WTC11 (cell line): Measurements from ENCODE around the gene TOE1. TPM values are rescaled to one million over a fixed set of nuclear protein-coding genes. Genes with fewer than 3 reads are reported as not detected.

ENCODE experiments used
- ATAC-seq: fragments of 200-7000 bp; cut with Tn5 transposase; 2 replicates; pipeline ENCODE4 v1.10.0; 2021; ENCODE audit warnings: mild to moderate bottlenecking, moderate library complexity
- CTCF ChIA-PET: fragments of 300-600 bp; sonication (Branson Sonifier 250); formaldehyde crosslinking; loops from one replicate; lab custom pipeline; 2021; ENCODE audit warnings: antibody characterized with exemption; lab: Charles Lee
- POLR2A ChIA-PET: fragments of 350-600 bp; sonication (Branson Sonifier 250); formaldehyde crosslinking; loops from one replicate; lab custom pipeline; 2021; ENCODE audit warnings: antibody characterized with exemption; lab: Charles Lee
- DNase-seq: peaks from one replicate; pipeline ENCODE4 v3.0.0; 2021; ENCODE audit warnings: low spot score
- H3K27ac Mint-ChIP-seq: 2 replicates; pipeline ENCODE4 v1.8.0; 2021; ENCODE audit warnings: mixed read lengths
- H3K27me3 Mint-ChIP-seq: 2 replicates; pipeline ENCODE4 v1.8.0; 2021; ENCODE audit warnings: low read depth, mild to moderate bottlenecking, moderate library complexity, mixed read lengths
- H3K36me3 Mint-ChIP-seq: 2 replicates; pipeline ENCODE4 v1.8.0; 2021; ENCODE audit warnings: mixed read lengths
- H3K4me1 Mint-ChIP-seq: 2 replicates; pipeline ENCODE4 v1.8.0; 2022; ENCODE audit warnings: mixed read lengths
- H3K4me3 Mint-ChIP-seq: 2 replicates; pipeline ENCODE4 v1.8.0; 2021; ENCODE audit warnings: mild to moderate bottlenecking, moderate library complexity, mixed read lengths
- H3K9me3 Mint-ChIP-seq: 2 replicates; pipeline ENCODE4 v1.8.0; 2021; ENCODE audit warnings: mixed read lengths
- CBFB ChIP-seq: sonication (generic); formaldehyde crosslinking; IDR thresholded peaks from 2 replicates; pipeline ENCODE4 v1.8.1; 2022; ENCODE audit warnings: mild to moderate bottlenecking, low read depth, missing genetic modification reagents
- ELF4 ChIP-seq: sonication (generic); formaldehyde crosslinking; IDR thresholded peaks from 2 replicates; pipeline ENCODE4 v1.8.1; 2022; ENCODE audit warnings: low read depth, mild to moderate bottlenecking, moderate library complexity, missing genetic modification reagents
- GABPB1 ChIP-seq: sonication (generic); formaldehyde crosslinking; IDR thresholded peaks from 2 replicates; pipeline ENCODE4 v1.8.1; 2023; ENCODE audit warnings: mild to moderate bottlenecking, missing genetic modification reagents
- IRF2 ChIP-seq: sonication (generic); formaldehyde crosslinking; IDR thresholded peaks from 2 replicates; pipeline ENCODE4 v1.8.0; 2022; ENCODE audit warnings: low read depth, missing genetic modification reagents, borderline replicate concordance
- JUN ChIP-seq: sonication (generic); formaldehyde crosslinking; IDR thresholded peaks from 2 replicates; pipeline ENCODE4 v1.8.0; 2023; ENCODE audit warnings: mild to moderate bottlenecking, missing genetic modification reagents
- KAT7 ChIP-seq: sonication (generic); formaldehyde crosslinking; IDR thresholded peaks from 2 replicates; pipeline ENCODE4 v1.8.1; 2023; ENCODE audit warnings: missing genetic modification reagents, mild to moderate bottlenecking, borderline replicate concordance
- NR3C1 ChIP-seq: sonication (generic); formaldehyde crosslinking; conservative IDR thresholded peaks from 2 replicates; pipeline ENCODE4 v1.8.1; 2023; ENCODE audit warnings: low read depth, mild to moderate bottlenecking, missing genetic modification reagents
- SP1 ChIP-seq: sonication (generic); formaldehyde crosslinking; conservative IDR thresholded peaks from 2 replicates; pipeline ENCODE4 v1.8.1; 2022; ENCODE audit warnings: missing genetic modification reagents
- TCF7 ChIP-seq: sonication (generic); formaldehyde crosslinking; IDR thresholded peaks from 2 replicates; pipeline ENCODE4 v1.8.0; 2022; ENCODE audit warnings: mild to moderate bottlenecking, low read depth, missing genetic modification reagents, moderate library complexity
- TEAD4 ChIP-seq: sonication (generic); formaldehyde crosslinking; IDR thresholded peaks from 2 replicates; pipeline ENCODE4 v1.8.0; 2022; ENCODE audit warnings: mild to moderate bottlenecking, missing genetic modification reagents
- ZNF138 ChIP-seq: sonication (generic); formaldehyde crosslinking; conservative IDR thresholded peaks from 2 replicates; pipeline ENCODE4 v1.8.1; 2022; ENCODE audit warnings: mild to moderate bottlenecking, moderate library complexity, missing genetic modification reagents
- ZNF219 ChIP-seq: sonication (generic); formaldehyde crosslinking; IDR thresholded peaks from 2 replicates; pipeline ENCODE4 v1.8.0; 2023; ENCODE audit warnings: missing genetic modification reagents, mild to moderate bottlenecking, borderline replicate concordance
- ZNF317 ChIP-seq: sonication (generic); formaldehyde crosslinking; IDR thresholded peaks from 2 replicates; pipeline ENCODE4 v1.8.1; 2023; ENCODE audit warnings: low read depth, mild to moderate bottlenecking, moderate library complexity, missing genetic modification reagents, borderline replicate concordance
- total RNA-seq: library from RNA; stranded (reverse); gene quantifications from 3 replicates; pipeline ENCODE4 v1.2.3, GENCODE V29; 2021
- TF ChIP-seq, protein P1 (sequence below): sonication (generic); formaldehyde crosslinking; IDR thresholded peaks from 2 replicates; pipeline ENCODE4 v1.8.1; 2023; ENCODE audit warnings: mild to moderate bottlenecking, missing genetic modification reagents, borderline replicate concordance
- TF ChIP-seq, protein P2 (sequence below): fragments of 250-450 bp; sonication (Bioruptor Pico); IDR thresholded peaks from 2 replicates; pipeline ENCODE4 v1.9.0; 2021; ENCODE audit warnings: mild to moderate bottlenecking
- TF ChIP-seq, protein P3 (sequence below): sonication (generic); formaldehyde crosslinking; IDR thresholded peaks from 2 replicates; pipeline ENCODE4 v1.8.1; 2022; ENCODE audit warnings: mild to moderate bottlenecking, moderate library complexity, missing genetic modification reagents
- TF ChIP-seq, protein P4 (sequence below): fragments of 250-450 bp; sonication (Bioruptor Pico); conservative IDR thresholded peaks from 2 replicates; pipeline ENCODE4 v1.9.0; 2021; ENCODE audit warnings: mild to moderate bottlenecking
- TF ChIP-seq, protein P5 (sequence below): sonication (generic); formaldehyde crosslinking; conservative IDR thresholded peaks from 2 replicates; pipeline ENCODE4 v1.8.1; 2023; ENCODE audit warnings: mild to moderate bottlenecking, low read depth, missing genetic modification reagents, moderate library complexity
- TF ChIP-seq, protein P6 (sequence below): sonication (generic); formaldehyde crosslinking; IDR thresholded peaks from 2 replicates; pipeline ENCODE4 v1.8.1; 2023; ENCODE audit warnings: mild to moderate bottlenecking, missing genetic modification reagents, moderate library complexity
- TF ChIP-seq, protein P7 (sequence below): sonication (generic); formaldehyde crosslinking; IDR thresholded peaks from 2 replicates; pipeline ENCODE4 v1.8.0; 2023; ENCODE audit warnings: missing genetic modification reagents

Gene TOE1
- total RNA-seq, 1 experiment from 2014 or later = 7.4 TPM

DNA sequence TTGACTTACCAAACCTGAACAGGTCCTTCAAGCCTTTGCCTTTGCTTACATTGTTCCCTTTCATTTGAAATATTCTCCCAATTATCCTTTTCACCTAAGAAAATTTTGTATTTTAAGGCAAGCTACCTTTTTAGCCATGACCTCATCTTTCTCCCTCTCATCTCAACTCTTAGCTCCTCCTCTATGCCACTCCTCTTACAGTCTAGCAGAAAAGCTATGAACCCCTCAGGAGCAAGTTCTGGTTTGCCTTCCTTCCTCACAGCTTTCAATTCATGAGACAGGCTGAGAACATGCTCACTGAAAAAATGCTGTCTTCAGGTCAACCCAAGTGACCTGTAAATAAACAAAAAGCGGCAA lies 8.6 kb downstream of the TOE1 start:
- H3K9me3 Mint-ChIP-seq = no peaks in the 10 kb centered on the region
- H3K27ac Mint-ChIP-seq = no peak overlapping the region
- ChIA-PET POLR2A (interaction anchor here (1.2 kb wide), 1 partner anchor 173 kb away, joined by 4 read pairs; the partner anchor contains the start of gene PRDX1), CTCF (interaction anchor here (0.8 to 2.6 kb wide), 5 partner anchors 11 to 145 kb away, joined by 3 to 10 read pairs (median 4); partner anchors contain the start of gene TESK2)
- no peak for DNase-seq
- peaks cover 4% of the 10 kb centered on the region; the same call in 1 of the 2 replicates for H3K36me3 Mint-ChIP-seq
- TF ChIP-seq JUN (CRISPR knock-in tag) (no peak), NR3C1 (CRISPR knock-in tag) (no peak), IRF2 (CRISPR knock-in tag) (no peak)
- H3K27me3 Mint-ChIP-seq = no peaks in the 10 kb centered on the region
- H3K4me1 Mint-ChIP-seq = no peaks in the 10 kb centered on the region
- no peak overlapping the region for H3K4me3 Mint-ChIP-seq
- no peak for ATAC-seq

DNA sequence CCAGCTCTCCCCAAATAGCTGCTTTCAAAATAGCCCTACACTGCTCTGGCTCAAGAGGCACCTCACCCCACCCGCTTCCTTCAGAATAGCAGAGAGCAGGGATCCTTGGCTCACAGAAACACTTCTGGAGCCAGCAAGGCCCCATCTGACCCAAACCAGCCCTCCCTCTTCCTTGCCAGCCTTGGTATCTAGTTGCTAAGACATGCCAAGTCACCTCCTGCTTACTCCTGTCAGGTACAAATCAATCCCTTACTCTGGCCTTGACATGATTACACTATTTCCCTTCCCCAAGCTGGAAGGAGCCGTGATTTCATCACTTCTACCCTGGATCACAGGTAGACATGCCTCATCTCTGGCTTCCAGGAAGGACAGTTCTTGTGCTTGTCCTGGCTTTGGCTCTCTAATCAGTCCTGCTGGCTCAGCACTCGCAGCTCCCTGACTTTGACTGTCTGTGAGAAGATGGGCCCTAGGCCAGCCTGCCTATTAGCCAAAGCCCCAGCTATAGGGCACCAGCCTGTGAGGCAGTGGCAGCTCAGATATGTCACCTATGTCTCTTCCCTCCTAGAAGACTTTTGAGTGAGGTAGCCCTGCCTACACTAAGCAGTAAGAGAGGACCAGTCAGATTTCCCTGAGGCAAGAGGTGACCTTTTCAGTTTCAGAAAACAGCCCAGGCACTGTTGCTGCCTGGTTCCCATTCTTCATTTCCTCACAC lies 9.2 kb downstream of the TOE1 start:
- CTCF ChIA-PET = interaction anchor here (0.8 to 2.6 kb wide), 6 partner anchors 11 to 144 kb away, joined by 3 to 10 read pairs (median 4); partner anchors contain the start of gene TESK2
- H3K9me3 Mint-ChIP-seq = no peaks in the 10 kb centered on the region
- ATAC-seq (no peak), DNase-seq (no peak)
- no peaks in the 10 kb centered on the region for H3K27me3 Mint-ChIP-seq
- no peaks in the 10 kb centered on the region for H3K4me1 Mint-ChIP-seq
- POLR2A ChIA-PET = no interaction called here
- H3K27ac Mint-ChIP-seq = 0 out of 2 replicates have a peak overlapping the region, but pooled peaks have one; percentile 13
- no peak overlapping the region for H3K4me3 Mint-ChIP-seq
- TF ChIP-seq IRF2 (CRISPR knock-in tag) (no peak), KAT7 (CRISPR knock-in tag) (no peak), ZNF219 (no peak), SP1 (CRISPR knock-in tag) (no peak), ZNF138 (CRISPR knock-in tag) (no peak), TCF7 (CRISPR knock-in tag) (no peak), ZNF317 (CRISPR knock-in tag) (no peak), ELF4 (CRISPR knock-in tag) (no peak), CBFB (CRISPR knock-in tag) (no peak), GABPB1 (CRISPR knock-in tag) (no peak), TEAD4 (CRISPR knock-in tag) (no peak)
- TF ChIP-seq, protein P1, sequence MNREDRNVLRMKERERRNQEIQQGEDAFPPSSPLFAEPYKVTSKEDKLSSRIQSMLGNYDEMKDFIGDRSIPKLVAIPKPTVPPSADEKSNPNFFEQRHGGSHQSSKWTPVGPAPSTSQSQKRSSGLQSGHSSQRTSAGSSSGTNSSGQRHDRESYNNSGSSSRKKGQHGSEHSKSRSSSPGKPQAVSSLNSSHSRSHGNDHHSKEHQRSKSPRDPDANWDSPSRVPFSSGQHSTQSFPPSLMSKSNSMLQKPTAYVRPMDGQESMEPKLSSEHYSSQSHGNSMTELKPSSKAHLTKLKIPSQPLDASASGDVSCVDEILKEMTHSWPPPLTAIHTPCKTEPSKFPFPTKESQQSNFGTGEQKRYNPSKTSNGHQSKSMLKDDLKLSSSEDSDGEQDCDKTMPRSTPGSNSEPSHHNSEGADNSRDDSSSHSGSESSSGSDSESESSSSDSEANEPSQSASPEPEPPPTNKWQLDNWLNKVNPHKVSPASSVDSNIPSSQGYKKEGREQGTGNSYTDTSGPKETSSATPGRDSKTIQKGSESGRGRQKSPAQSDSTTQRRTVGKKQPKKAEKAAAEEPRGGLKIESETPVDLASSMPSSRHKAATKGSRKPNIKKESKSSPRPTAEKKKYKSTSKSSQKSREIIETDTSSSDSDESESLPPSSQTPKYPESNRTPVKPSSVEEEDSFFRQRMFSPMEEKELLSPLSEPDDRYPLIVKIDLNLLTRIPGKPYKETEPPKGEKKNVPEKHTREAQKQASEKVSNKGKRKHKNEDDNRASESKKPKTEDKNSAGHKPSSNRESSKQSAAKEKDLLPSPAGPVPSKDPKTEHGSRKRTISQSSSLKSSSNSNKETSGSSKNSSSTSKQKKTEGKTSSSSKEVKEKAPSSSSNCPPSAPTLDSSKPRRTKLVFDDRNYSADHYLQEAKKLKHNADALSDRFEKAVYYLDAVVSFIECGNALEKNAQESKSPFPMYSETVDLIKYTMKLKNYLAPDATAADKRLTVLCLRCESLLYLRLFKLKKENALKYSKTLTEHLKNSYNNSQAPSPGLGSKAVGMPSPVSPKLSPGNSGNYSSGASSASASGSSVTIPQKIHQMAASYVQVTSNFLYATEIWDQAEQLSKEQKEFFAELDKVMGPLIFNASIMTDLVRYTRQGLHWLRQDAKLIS (CRISPR knock-in tag) = no peak
- TF ChIP-seq, protein P2, sequence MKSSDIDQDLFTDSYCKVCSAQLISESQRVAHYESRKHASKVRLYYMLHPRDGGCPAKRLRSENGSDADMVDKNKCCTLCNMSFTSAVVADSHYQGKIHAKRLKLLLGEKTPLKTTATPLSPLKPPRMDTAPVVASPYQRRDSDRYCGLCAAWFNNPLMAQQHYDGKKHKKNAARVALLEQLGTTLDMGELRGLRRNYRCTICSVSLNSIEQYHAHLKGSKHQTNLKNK (CRISPR knock-in tag) = no peak
- TF ChIP-seq, protein P3, sequence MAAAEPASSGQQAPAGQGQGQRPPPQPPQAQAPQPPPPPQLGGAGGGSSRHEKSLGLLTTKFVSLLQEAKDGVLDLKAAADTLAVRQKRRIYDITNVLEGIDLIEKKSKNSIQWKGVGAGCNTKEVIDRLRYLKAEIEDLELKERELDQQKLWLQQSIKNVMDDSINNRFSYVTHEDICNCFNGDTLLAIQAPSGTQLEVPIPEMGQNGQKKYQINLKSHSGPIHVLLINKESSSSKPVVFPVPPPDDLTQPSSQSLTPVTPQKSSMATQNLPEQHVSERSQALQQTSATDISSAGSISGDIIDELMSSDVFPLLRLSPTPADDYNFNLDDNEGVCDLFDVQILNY (CRISPR knock-in tag) = no peak
- TF ChIP-seq, protein P4, sequence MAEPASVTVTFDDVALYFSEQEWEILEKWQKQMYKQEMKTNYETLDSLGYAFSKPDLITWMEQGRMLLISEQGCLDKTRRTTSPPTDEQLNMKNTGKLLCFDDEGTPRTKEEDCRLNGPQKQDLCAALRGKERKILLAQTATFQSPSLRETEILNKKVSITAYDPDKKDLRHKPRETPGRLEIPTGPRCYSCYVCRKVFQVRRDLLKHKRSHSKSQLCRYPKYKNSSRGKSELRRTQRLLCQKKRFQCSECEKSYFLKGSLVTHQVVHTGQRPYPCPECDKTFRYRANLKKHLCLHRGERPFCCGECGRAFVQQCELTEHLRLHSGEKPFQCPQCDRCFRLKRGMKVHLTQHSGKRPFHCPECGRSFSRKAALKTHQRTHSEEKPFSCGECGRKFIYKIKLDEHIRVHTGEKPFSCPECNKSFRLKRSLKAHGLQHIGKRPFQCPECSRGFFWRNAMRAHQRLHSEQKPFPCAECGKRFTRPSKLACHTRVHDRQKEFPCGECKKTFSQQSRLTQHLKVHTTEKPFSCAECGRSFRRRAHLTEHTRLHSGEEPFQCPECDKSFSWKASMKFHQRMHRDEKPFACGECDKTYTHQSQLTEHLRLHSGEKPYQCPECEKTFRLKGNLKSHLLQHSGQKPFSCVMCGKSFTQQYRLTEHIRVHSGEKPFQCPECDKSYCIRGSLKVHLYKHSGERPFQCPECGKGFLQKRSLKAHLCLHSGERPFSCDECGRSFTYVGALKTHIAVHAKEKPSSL (CRISPR knock-in tag) = no peak
- TF ChIP-seq, protein P5, sequence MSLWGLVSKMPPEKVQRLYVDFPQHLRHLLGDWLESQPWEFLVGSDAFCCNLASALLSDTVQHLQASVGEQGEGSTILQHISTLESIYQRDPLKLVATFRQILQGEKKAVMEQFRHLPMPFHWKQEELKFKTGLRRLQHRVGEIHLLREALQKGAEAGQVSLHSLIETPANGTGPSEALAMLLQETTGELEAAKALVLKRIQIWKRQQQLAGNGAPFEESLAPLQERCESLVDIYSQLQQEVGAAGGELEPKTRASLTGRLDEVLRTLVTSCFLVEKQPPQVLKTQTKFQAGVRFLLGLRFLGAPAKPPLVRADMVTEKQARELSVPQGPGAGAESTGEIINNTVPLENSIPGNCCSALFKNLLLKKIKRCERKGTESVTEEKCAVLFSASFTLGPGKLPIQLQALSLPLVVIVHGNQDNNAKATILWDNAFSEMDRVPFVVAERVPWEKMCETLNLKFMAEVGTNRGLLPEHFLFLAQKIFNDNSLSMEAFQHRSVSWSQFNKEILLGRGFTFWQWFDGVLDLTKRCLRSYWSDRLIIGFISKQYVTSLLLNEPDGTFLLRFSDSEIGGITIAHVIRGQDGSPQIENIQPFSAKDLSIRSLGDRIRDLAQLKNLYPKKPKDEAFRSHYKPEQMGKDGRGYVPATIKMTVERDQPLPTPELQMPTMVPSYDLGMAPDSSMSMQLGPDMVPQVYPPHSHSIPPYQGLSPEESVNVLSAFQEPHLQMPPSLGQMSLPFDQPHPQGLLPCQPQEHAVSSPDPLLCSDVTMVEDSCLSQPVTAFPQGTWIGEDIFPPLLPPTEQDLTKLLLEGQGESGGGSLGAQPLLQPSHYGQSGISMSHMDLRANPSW (CRISPR knock-in tag) = no peak
- TF ChIP-seq, protein P6, sequence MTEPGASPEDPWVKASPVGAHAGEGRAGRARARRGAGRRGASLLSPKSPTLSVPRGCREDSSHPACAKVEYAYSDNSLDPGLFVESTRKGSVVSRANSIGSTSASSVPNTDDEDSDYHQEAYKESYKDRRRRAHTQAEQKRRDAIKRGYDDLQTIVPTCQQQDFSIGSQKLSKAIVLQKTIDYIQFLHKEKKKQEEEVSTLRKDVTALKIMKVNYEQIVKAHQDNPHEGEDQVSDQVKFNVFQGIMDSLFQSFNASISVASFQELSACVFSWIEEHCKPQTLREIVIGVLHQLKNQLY (CRISPR knock-in tag) = no peak
- TF ChIP-seq, protein P7, sequence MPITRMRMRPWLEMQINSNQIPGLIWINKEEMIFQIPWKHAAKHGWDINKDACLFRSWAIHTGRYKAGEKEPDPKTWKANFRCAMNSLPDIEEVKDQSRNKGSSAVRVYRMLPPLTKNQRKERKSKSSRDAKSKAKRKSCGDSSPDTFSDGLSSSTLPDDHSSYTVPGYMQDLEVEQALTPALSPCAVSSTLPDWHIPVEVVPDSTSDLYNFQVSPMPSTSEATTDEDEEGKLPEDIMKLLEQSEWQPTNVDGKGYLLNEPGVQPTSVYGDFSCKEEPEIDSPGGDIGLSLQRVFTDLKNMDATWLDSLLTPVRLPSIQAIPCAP (CRISPR knock-in tag) = no peak
- H3K36me3 Mint-ChIP-seq = no peaks in the 10 kb centered on the region
